ENCODE measurements around the gene CYRIA. TPM values are rescaled to one million over a fixed set of nuclear protein-coding genes. Genes with fewer than 3 reads are reported as not detected.

Gene CYRIA
- total and polyA plus RNA-seq, 10 of the 15 experiments (the other 5 are each of a cell fraction or from before 2014, with no cell fraction given) = 3.0 to 13.1 (median 8.5) TPM

- H2AFZ ChIP-seq (ENCODE audit: control insufficient read depth, low read depth, low read length) = no peak overlapping the region
- POLR2A ChIA-PET = no interaction called here
- CTCF ChIA-PET = no interaction called here
- no TSS peak for BruUV-seq (replicated peaks)
- H3K9ac ChIP-seq (ENCODE audit: control insufficient read depth, insufficient read depth, low read length) = no peak overlapping the region
- no peaks in the 10 kb centered on the region for H4K20me1 ChIP-seq (ENCODE audit: control insufficient read depth, insufficient read depth)
- DNase-seq (ENCODE audit: low read depth, low spot score) (no peak), FAIRE-seq (no peak), ATAC-seq (no peak)
- in situ Hi-C loops (cut with MboI) (no loop called here), intact Hi-C loops (cut with micrococcal nuclease; ENCODE audit: unreplicated experiment) (no loop called here)
- no peaks in the 10 kb centered on the region; a peak in 1 of 4 replicates for H3K27me3 ChIP-seq (replicated peaks in 1 of 2; ENCODE audit: control insufficient read depth in 2 of 2, insufficient read depth in 2 of 2, low read length in 1 of 2)
- H3K79me2 ChIP-seq (ENCODE audit: control insufficient read depth, insufficient read depth, low read length) = no peaks in the 10 kb centered on the region
- no peaks in the 10 kb centered on the region for H3K4me1 ChIP-seq (ENCODE audit: control insufficient read depth, insufficient read depth, low read length)
- H3K36me3 ChIP-seq (ENCODE audit: control insufficient read depth in 2 of 2, insufficient read depth in 2 of 2, low read length in 1 of 2) = no peaks in the 10 kb centered on the region
- RAD21 ChIA-PET (ENCODE audit: unreplicated experiment) = no interaction called here
- SMC1A ChIA-PET (ENCODE audit: uncharacterized antibody, unreplicated experiment) = no interaction called here
- no peak overlapping the region for H3K27ac ChIP-seq (ENCODE audit: control insufficient read depth, insufficient read depth)
- no peak for TF ChIP-seq RCOR1 (conservative IDR thresholded peaks at IDR 0.05; ENCODE audit: low read depth, low read length)
- TF ChIP-seq, protein P1, sequence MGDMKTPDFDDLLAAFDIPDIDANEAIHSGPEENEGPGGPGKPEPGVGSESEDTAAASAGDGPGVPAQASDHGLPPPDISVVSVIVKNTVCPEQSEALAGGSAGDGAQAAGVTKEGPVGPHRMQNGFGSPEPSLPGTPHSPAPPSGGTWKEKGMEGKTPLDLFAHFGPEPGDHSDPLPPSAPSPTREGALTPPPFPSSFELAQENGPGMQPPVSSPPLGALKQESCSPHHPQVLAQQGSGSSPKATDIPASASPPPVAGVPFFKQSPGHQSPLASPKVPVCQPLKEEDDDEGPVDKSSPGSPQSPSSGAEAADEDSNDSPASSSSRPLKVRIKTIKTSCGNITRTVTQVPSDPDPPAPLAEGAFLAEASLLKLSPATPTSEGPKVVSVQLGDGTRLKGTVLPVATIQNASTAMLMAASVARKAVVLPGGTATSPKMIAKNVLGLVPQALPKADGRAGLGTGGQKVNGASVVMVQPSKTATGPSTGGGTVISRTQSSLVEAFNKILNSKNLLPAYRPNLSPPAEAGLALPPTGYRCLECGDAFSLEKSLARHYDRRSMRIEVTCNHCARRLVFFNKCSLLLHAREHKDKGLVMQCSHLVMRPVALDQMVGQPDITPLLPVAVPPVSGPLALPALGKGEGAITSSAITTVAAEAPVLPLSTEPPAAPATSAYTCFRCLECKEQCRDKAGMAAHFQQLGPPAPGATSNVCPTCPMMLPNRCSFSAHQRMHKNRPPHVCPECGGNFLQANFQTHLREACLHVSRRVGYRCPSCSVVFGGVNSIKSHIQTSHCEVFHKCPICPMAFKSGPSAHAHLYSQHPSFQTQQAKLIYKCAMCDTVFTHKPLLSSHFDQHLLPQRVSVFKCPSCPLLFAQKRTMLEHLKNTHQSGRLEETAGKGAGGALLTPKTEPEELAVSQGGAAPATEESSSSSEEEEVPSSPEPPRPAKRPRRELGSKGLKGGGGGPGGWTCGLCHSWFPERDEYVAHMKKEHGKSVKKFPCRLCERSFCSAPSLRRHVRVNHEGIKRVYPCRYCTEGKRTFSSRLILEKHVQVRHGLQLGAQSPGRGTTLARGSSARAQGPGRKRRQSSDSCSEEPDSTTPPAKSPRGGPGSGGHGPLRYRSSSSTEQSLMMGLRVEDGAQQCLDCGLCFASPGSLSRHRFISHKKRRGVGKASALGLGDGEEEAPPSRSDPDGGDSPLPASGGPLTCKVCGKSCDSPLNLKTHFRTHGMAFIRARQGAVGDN (IDR thresholded peaks at IDR 0.05) = no peak
- no peak for TF ChIP-seq RELA (IDR thresholded peaks at IDR 0.05; ENCODE audit: borderline replicate concordance, partially characterized antibody)
- no peak for TF ChIP-seq HDAC6 (IDR thresholded peaks at IDR 0.05; ENCODE audit: unreplicated experiment)
- TF ChIP-seq WRNIP1 (IDR thresholded peaks at IDR 0.05; ENCODE audit: borderline replicate concordance, low read depth, low read length) = no peak
- TF ChIP-seq, protein P2, sequence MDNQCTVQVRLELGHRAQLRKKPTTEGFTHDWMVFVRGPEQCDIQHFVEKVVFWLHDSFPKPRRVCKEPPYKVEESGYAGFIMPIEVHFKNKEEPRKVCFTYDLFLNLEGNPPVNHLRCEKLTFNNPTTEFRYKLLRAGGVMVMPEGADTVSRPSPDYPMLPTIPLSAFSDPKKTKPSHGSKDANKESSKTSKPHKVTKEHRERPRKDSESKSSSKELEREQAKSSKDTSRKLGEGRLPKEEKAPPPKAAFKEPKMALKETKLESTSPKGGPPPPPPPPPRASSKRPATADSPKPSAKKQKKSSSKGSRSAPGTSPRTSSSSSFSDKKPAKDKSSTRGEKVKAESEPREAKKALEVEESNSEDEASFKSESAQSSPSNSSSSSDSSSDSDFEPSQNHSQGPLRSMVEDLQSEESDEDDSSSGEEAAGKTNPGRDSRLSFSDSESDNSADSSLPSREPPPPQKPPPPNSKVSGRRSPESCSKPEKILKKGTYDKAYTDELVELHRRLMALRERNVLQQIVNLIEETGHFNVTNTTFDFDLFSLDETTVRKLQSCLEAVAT (IDR thresholded peaks at IDR 0.05) = no peak
- TF ChIP-seq, protein P3, sequence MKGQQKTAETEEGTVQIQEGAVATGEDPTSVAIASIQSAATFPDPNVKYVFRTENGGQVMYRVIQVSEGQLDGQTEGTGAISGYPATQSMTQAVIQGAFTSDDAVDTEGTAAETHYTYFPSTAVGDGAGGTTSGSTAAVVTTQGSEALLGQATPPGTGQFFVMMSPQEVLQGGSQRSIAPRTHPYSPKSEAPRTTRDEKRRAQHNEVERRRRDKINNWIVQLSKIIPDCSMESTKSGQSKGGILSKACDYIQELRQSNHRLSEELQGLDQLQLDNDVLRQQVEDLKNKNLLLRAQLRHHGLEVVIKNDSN (IDR thresholded peaks at IDR 0.05; ENCODE audit: borderline replicate concordance, extremely low read length, insufficient read depth, low read depth, low read length) = no peak
- TF ChIP-seq PAX5 (IDR thresholded peaks at IDR 0.05; ENCODE audit: borderline replicate concordance, low read depth, low read length) = no peak
- TF ChIP-seq ZNF217 (IDR thresholded peaks at IDR 0.05) = no peak
- TF ChIP-seq TCF3 (IDR thresholded peaks at IDR 0.05; ENCODE audit: borderline replicate concordance, insufficient read depth, low read depth, low read length) = no peak
- H3K9me3 ChIP-seq (replicated peaks; ENCODE audit: control insufficient read depth, insufficient read depth, low read length) = no peaks in the 10 kb centered on the region
- H3K4me3 ChIP-seq = no peak overlapping the region
- no peak overlapping the region for H3K4me2 ChIP-seq (ENCODE audit: control insufficient read depth, insufficient read depth)
Measured at GRCh38 chr2:16685340-16685715, 19.7 kb upstream of the CYRIA start.
